GM12891 (cell line): ENCODE results near the gene USP20.
A peak's percentile ranks its signal among the peaks of the same experiment; 100 is the strongest.
"Not testable (repeated sequence)": the region's sequence is repeated elsewhere in the genome, so short reads cannot be mapped to it uniquely, and the experiment has no call there.

Source experiments
- DNase-seq: peaks from one replicate; pipeline ENCODE4 v3.0.0; 2011; ENCODE audit warnings: low spot score; ENCODE audit not compliant: insufficient read length
- FAIRE-seq: peaks from 2 replicates; lab custom pipeline; 2011; peaks lifted over from hg19 to GRCh38; lab: Jason Lieb, UNC
- PAX5 ChIP-seq: IDR thresholded peaks from 2 replicates; pipeline ENCODE4 v1.6.1; 2011; ENCODE audit warnings: low read length, moderate library complexity, mild to moderate bottlenecking; ENCODE audit not compliant: insufficient read depth, severe bottlenecking
- POLR2A ChIP-seq: IDR thresholded peaks from 2 replicates; pipeline ENCODE4 v1.6.1; 2011; ENCODE audit warnings: low read depth, low read length, control low read depth
- POLR2AphosphoS5 ChIP-seq: IDR thresholded peaks from 2 replicates; pipeline ENCODE4 v1.6.1; 2011; ENCODE audit warnings: low read depth, low read length, control low read depth
- POU2F2 ChIP-seq: IDR thresholded peaks from 2 replicates; pipeline ENCODE4 v1.6.1; 2011; ENCODE audit warnings: low read depth, mild to moderate bottlenecking, control low read depth, low read length, moderate library complexity
- SPI1 ChIP-seq: IDR thresholded peaks from 2 replicates; pipeline ENCODE4 v1.6.1; 2011; ENCODE audit warnings: low read depth, low read length, control low read depth
- TAF1 ChIP-seq: IDR thresholded peaks from 2 replicates; pipeline ENCODE4 v1.6.1; 2011; ENCODE audit warnings: low read depth, low read length, control low read depth

The USP20 gene

DNA sequence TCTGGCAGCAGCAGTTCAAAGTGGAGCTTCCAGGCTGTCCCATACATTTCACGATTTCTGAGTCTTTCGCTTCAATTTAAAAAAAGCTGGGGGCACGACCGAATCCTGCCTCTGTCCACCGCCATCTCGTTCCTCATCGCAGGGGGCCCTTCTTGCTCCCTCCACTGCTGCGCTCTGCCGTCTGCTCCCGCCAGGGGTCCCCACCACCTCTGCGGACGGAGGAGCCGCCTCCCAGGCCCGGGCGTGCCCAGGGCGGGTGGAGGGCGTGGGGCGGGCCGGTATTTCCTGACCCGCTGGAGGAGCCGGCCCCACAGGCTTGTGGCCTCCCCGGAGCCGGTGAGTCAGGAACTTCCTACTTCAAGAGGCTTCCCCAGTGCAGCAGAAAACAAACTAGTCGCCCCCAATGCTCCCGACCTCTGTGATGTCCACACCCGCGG lies 50.4 kb downstream of the USP20 start:
- DNase-seq (no peak), FAIRE-seq (peak; percentile 61)
- TF ChIP-seq POU2F2: peak; percentile 84
- no peak for TF ChIP-seq SPI1
- TF ChIP-seq POLR2AphosphoS5: peak; percentile 69; the same call in 1 of the 2 replicates
- TF ChIP-seq PAX5: peak; percentile 9
- peak; percentile 49 for TF ChIP-seq TAF1
- TF ChIP-seq POLR2A: no peak; the same call in 1 of the 2 replicates

- no peak for DNase-seq
- peak; percentile 48 for FAIRE-seq
- TF ChIP-seq SPI1 (peak; percentile 13; the same call in 1 of the 2 replicates), POLR2AphosphoS5 (peak; percentile 49), POLR2A (peak; percentile 25), PAX5 (no peak), POU2F2 (peak; percentile 91)
Observed at GRCh38 chr9:129886226-129887174, 51.2 kb downstream of the USP20 start.

GRCh38 chr9:129887334-129888292 lies 52.4 kb downstream of the USP20 start:
- peak; percentile 23 for FAIRE-seq
- no peak for TF ChIP-seq TAF1
- TF ChIP-seq POU2F2: no peak
- no peak for TF ChIP-seq PAX5
- no peak for TF ChIP-seq POLR2A
- no peak for TF ChIP-seq SPI1
- no peak; the same call in 1 of the 2 replicates for TF ChIP-seq POLR2AphosphoS5
- no peak for DNase-seq

- peak; percentile 63 for DNase-seq
- peak; percentile 97 for FAIRE-seq
- TF ChIP-seq PAX5 (peak; percentile 76), TAF1 (peak; percentile 83), POU2F2 (peak; percentile 95), POLR2A (peak; percentile 97), POLR2AphosphoS5 (peak; percentile 98), SPI1 (peak; percentile 91)
Observed at GRCh38 chr9:129888293-129889121, 53.2 kb downstream of the USP20 start.

DNA sequence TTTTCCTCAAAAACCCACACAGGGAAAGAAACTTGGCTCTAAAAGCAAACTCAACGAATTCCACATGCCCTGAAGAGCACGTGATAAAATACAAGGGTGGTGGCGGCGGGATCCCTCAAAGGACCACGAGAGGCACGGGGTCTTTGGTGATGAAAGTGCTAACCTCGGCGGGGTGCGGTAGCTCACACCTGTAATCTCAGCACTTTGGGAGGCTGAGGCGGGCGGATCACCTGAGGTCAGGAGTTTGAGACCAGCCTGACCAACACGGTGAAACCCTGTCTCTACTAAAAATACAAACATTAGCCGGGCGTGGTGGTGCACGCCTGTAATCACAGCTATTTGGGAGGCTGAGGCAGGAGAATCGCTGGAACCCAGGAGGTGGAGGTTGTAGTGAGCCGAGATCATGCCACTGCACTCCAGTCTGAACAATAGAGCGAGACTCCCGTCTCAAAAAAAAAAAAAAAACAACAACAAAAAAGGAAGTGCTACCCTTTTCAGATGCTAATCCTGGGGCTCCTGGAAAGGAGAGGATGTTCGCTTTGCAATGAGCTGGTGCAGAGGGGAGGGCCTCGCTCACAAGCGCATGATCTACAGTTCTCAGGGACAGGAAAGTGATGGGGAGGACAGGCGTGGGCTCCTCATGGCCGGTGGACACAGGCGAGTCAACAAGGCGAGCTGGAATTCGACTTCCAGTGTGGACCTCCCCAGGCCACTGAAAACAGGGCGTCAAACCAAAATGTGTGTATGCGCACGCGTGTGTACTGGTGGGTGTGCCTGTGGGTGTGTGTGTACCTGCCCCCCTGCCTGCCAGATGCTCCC lies 54.1 kb downstream of the USP20 start:
- TF ChIP-seq TAF1 (no peak), POLR2AphosphoS5 (no peak; the same call in 1 of the 2 replicates), PAX5 (no peak), POU2F2 (no peak), POLR2A (0 out of 2 replicates have a peak, but pooled peaks have one; percentile 18), SPI1 (peak; percentile 81)
- no peak for FAIRE-seq
- no peak for DNase-seq

GRCh38 chr9:129889941-129890717 lies 54.9 kb downstream of the USP20 start:
- TF ChIP-seq POLR2A: peak; percentile 11; the same call in 1 of the 2 replicates
- TF ChIP-seq POLR2AphosphoS5: no peak
- DNase-seq (no peak), FAIRE-seq (no peak)

DNA sequence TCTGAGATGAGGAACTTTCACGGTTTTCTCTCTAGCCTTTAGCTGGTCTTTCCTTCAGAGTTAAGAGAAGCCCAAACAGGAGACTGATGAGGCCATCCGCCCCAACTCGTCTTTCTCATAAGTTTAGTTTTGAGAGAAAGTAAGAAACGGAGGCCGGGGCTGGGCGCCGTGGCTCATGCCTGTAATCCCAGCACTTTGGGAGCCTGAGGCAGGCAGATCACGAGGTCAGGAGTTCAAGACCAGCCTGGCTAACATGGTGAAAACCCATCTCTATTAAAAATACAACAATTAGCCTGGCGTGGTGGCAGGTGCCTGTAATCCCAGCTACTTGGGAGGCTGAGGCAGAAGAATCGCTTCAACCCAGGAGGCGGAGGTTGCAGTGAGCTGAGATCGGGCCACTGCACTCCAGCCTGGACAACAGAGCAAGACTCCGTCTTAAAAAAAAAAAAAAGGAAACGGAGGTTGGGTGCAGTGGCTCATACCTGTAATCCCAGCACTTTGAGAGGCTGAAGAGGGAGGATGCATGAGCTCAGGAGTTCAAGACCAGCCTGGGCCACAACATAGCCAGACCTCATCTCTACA lies 55.6 kb downstream of the USP20 start:
- DNase-seq: not testable (repeated sequence)

More for the DNA sequence above, 55.6 kb downstream of the USP20 start:
- FAIRE-seq: not testable (repeated sequence)
